Loucy (cell line): ENCODE results near the gene AUNIP.

Experiments used
- H2AFZ ChIP-seq: fragments of 200-600 bp; sonication (generic); 2 replicates; pipeline ENCODE4 v1.6.0; 2016; ENCODE audit warnings: antibody characterized with exemption, mild to moderate bottlenecking, low read length, moderate library complexity
- H3F3A ChIP-seq: fragments of 200-600 bp; 2 replicates; pipeline ENCODE4 v1.6.0; 2016; ENCODE audit warnings: antibody characterized with exemption, low read depth, mild to moderate bottlenecking
- H3K27me3 ChIP-seq: fragments of 200-600 bp; sonication (generic); 2 replicates; pipeline ENCODE4 v1.6.1; 2014; ENCODE audit warnings: low read length, mild to moderate bottlenecking; ENCODE audit not compliant: insufficient read depth, poor library complexity, severe bottlenecking
- H3K36me3 ChIP-seq: fragments of 200-600 bp; sonication (generic); 2 replicates; pipeline ENCODE4 v1.6.1; 2016; ENCODE audit warnings: low read length; ENCODE audit not compliant: insufficient read depth
- H3K4me1 ChIP-seq: fragments of 200-600 bp; sonication (generic); 2 replicates; pipeline ENCODE4 v1.5.1; 2014; ENCODE audit warnings: low read length, mild to moderate bottlenecking; ENCODE audit not compliant: insufficient read depth, poor library complexity, severe bottlenecking
- H3K4me2 ChIP-seq: fragments of 200-600 bp; sonication (generic); 2 replicates; pipeline ENCODE4 v1.6.0; 2014; ENCODE audit warnings: antibody characterized with exemption, low read length, low read depth, mild to moderate bottlenecking; ENCODE audit not compliant: poor library complexity, severe bottlenecking
- H3K4me3 ChIP-seq: fragments of 200-600 bp; sonication (generic); 2 replicates; pipeline ENCODE4 v1.5.1; 2014; ENCODE audit warnings: low read length, mild to moderate bottlenecking, mixed read lengths; ENCODE audit not compliant: poor library complexity, severe bottlenecking
- H3K79me2 ChIP-seq: fragments of 200-600 bp; sonication (generic); 2 replicates; pipeline ENCODE4 v1.6.1; 2014; ENCODE audit warnings: low read length; ENCODE audit not compliant: insufficient read depth
- H3K9ac ChIP-seq: fragments of 200-600 bp; sonication (generic); 2 replicates; pipeline ENCODE4 v1.6.0; 2014; ENCODE audit warnings: mild to moderate bottlenecking, low read depth, low read length, moderate library complexity; ENCODE audit not compliant: poor library complexity, severe bottlenecking
- H3K9me2 ChIP-seq: fragments of 200-600 bp; sonication (generic); replicated peaks from 2 replicates; pipeline ENCODE4 v1.6.1; 2016; ENCODE audit warnings: low read depth, low read length, mixed read lengths
- H3K9me3 ChIP-seq: fragments of 200-600 bp; sonication (generic); 2 replicates; pipeline ENCODE4 v1.6.1; 2014; ENCODE audit warnings: mild to moderate bottlenecking, antibody characterized with exemption, low read length, low read depth; ENCODE audit not compliant: insufficient read depth
- H4K20me1 ChIP-seq: fragments of 200-600 bp; sonication (generic); 2 replicates; pipeline ENCODE4 v1.6.0; 2014; ENCODE audit warnings: antibody characterized with exemption, low read length, mild to moderate bottlenecking; ENCODE audit not compliant: insufficient read depth, poor library complexity, severe bottlenecking
- CTCF ChIP-seq: fragments of 200-600 bp; sonication (generic); conservative IDR thresholded peaks from 2 replicates; pipeline ENCODE4 v1.5.1; 2014; ENCODE audit warnings: mild to moderate bottlenecking, antibody characterized with exemption, low read length
- EZH2phosphoT487 ChIP-seq: fragments of 200-600 bp; IDR thresholded peaks from 2 replicates; pipeline ENCODE4 v1.6.1; 2018; ENCODE audit warnings: antibody characterized with exemption, mild to moderate bottlenecking, moderate library complexity, borderline replicate concordance

AUNIP gene

GRCh38 chr1:25858906-25859789 lies at the start of gene AUNIP:
AUNIP (minus strand) TSS chr1:25859457; CDS start chr1:25859357, 100 bp downstream.
- no peaks in the 10 kb centered on the region for H3F3A ChIP-seq
- no peak for TF ChIP-seq EZH2phosphoT487
- TF ChIP-seq CTCF = no peak
- H3K27me3 ChIP-seq = no peaks in the 10 kb centered on the region
- H3K4me1 ChIP-seq = peaks cover 13% of the 10 kb centered on the region
- H3K4me2 ChIP-seq = peak within 1 kb of the TSS; percentile 99
- peak within 1 kb of the TSS; percentile 95 for H3K4me3 ChIP-seq
- H2AFZ ChIP-seq = peak within 1 kb of the TSS; percentile 100
- H3K79me2 ChIP-seq = peaks cover 30% of the 10 kb centered on the region
- peak within 1 kb of the TSS; percentile 79 for H3K9ac ChIP-seq
- H3K9me2 ChIP-seq = no peaks in the 10 kb centered on the region
- H3K36me3 ChIP-seq = no peaks in the 10 kb centered on the region
- H3K9me3 ChIP-seq = no peaks in the 10 kb centered on the region
- no peaks in the 10 kb centered on the region for H4K20me1 ChIP-seq

- H3K36me3 ChIP-seq = peaks cover 5% of the 10 kb centered on the region; the same call in 1 of the 2 replicates
- no peaks in the 10 kb centered on the region for H3K9me3 ChIP-seq
- no peaks in the 10 kb centered on the region for H3F3A ChIP-seq
- H3K27me3 ChIP-seq = peaks cover 5% of the 10 kb centered on the region
- H3K4me1 ChIP-seq = peaks cover 14% of the 10 kb centered on the region
- no peak overlapping the region for H3K4me3 ChIP-seq
- H3K79me2 ChIP-seq = peaks cover 21% of the 10 kb centered on the region
- H3K9me2 ChIP-seq = no peaks in the 10 kb centered on the region
- H4K20me1 ChIP-seq = peaks cover 13% of the 10 kb centered on the region
- no peak overlapping the region for H2AFZ ChIP-seq
- TF ChIP-seq EZH2phosphoT487 = no peak
- TF ChIP-seq CTCF = no peak
- H3K9ac ChIP-seq = no peak overlapping the region
- no peak overlapping the region for H3K4me2 ChIP-seq
Measured at GRCh38 chr1:25909040-25909439, 49.8 kb upstream of the AUNIP start.

- no peak for TF ChIP-seq CTCF
- no peak for TF ChIP-seq EZH2phosphoT487
- H3K4me1 ChIP-seq = peaks cover 23% of the 10 kb centered on the region
- no peaks in the 10 kb centered on the region for H3F3A ChIP-seq
- no peak overlapping the region for H2AFZ ChIP-seq
- H3K9ac ChIP-seq = no peak overlapping the region
- peaks cover 14% of the 10 kb centered on the region for H3K36me3 ChIP-seq
- H3K4me2 ChIP-seq = no peak overlapping the region
- no peaks in the 10 kb centered on the region for H3K9me3 ChIP-seq
- H4K20me1 ChIP-seq = peaks cover 21% of the 10 kb centered on the region
- peaks cover 5% of the 10 kb centered on the region for H3K27me3 ChIP-seq
- H3K79me2 ChIP-seq = peaks cover 30% of the 10 kb centered on the region
- no peak overlapping the region for H3K4me3 ChIP-seq
- no peaks in the 10 kb centered on the region for H3K9me2 ChIP-seq
Measured at GRCh38 chr1:25908161-25908560, 48.9 kb upstream of the AUNIP start.
